ENCODE measurements around the gene SHISAL1.

SHISAL1 gene

DNA sequence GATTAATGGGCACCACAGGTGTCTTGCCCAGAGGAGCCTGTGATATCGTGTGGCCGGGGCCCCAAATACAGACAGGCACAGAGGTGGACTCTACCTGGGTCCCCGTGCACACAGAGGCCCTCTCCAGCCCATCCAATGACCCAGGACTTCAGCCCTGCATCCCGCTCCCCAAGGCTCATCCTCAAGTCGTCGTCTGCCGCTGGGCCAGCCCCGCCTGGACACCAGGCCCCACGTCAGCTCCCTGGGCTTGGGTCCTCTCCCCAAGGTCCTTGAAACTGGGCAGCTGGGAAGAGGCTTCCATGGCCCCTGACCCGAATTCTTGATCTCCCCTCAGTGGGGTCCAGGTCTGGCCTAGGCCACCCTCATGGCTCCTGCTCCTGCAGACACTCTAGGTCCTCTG is 20.2 kb downstream of the SHISAL1 start:
- TF ChIP-seq, protein P1, sequence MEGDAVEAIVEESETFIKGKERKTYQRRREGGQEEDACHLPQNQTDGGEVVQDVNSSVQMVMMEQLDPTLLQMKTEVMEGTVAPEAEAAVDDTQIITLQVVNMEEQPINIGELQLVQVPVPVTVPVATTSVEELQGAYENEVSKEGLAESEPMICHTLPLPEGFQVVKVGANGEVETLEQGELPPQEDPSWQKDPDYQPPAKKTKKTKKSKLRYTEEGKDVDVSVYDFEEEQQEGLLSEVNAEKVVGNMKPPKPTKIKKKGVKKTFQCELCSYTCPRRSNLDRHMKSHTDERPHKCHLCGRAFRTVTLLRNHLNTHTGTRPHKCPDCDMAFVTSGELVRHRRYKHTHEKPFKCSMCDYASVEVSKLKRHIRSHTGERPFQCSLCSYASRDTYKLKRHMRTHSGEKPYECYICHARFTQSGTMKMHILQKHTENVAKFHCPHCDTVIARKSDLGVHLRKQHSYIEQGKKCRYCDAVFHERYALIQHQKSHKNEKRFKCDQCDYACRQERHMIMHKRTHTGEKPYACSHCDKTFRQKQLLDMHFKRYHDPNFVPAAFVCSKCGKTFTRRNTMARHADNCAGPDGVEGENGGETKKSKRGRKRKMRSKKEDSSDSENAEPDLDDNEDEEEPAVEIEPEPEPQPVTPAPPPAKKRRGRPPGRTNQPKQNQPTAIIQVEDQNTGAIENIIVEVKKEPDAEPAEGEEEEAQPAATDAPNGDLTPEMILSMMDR (IDR thresholded peaks at IDR 0.05; ENCODE audit: control insufficient read depth, extremely low read depth, insufficient read depth), result no peak
- no peak overlapping the region for H3K4me3 ChIP-seq (ENCODE audit: low read depth, low read length)
- no peak for DNase-seq (ENCODE audit: low read depth)

DNA sequence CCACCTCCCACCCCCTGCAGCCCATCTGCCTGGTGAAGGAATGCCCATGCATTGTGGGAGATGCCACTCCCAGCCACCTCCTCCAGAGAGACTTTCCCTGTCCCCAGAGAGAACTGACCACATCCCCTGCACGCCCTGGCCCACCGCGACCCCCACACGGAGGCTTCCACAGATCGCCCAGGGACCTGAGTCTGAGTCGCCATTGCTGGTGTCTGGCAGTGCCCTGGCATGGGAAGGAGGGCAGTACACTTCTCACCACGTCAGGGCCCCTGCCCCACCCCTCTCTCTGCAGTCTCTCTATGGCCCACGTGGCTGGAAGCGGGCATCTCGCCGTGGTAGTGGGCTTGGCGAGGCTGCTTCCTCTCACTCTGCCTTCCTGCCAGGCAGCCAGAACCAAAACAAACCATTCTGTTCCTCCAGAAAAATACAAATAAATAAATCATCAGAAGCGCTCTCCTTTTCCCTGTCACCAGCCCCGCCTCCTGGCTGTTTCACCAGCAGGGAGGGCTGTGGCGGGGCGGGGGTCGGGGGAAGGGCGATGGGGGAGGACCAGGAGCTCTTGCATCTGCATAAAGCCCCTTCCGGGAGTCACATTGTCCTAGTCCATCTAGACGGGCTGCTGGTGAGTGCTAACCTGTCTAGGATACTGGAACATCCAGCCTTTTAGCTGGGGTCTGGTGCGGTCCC is 20.9 kb downstream of the SHISAL1 start:
- no peak for DNase-seq (ENCODE audit: low read depth)
- TF ChIP-seq, protein P1 (IDR thresholded peaks at IDR 0.05; ENCODE audit: control insufficient read depth, extremely low read depth, insufficient read depth), result no peak
- H3K4me3 ChIP-seq (ENCODE audit: low read depth, low read length), result no peak overlapping the region

DNA sequence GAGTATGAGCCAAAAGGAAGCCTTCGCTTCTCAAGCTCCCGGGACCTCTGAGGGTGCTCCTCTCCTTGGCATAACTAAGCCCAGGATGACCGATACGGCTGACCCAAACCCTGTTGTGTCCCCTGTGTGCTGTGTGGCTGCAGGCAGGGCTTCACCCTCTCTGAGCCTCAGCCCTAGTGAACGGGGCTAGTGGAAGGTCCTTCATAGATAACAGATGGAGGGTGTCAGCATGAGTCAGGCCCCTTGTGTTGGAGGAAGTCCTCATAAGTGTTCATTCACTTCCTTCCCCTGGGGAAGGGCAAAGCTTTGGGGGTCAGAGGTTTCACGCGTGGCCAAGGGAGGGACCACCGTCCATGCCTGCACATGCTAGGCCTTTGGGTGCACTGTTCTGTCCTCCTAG is 21.5 kb downstream of the SHISAL1 start:
- no peak for DNase-seq (ENCODE audit: low read depth)
- H3K4me3 ChIP-seq (ENCODE audit: low read depth, low read length), result no peak overlapping the region
- TF ChIP-seq, protein P1 (IDR thresholded peaks at IDR 0.05; ENCODE audit: control insufficient read depth, extremely low read depth, insufficient read depth), result no peak

DNA sequence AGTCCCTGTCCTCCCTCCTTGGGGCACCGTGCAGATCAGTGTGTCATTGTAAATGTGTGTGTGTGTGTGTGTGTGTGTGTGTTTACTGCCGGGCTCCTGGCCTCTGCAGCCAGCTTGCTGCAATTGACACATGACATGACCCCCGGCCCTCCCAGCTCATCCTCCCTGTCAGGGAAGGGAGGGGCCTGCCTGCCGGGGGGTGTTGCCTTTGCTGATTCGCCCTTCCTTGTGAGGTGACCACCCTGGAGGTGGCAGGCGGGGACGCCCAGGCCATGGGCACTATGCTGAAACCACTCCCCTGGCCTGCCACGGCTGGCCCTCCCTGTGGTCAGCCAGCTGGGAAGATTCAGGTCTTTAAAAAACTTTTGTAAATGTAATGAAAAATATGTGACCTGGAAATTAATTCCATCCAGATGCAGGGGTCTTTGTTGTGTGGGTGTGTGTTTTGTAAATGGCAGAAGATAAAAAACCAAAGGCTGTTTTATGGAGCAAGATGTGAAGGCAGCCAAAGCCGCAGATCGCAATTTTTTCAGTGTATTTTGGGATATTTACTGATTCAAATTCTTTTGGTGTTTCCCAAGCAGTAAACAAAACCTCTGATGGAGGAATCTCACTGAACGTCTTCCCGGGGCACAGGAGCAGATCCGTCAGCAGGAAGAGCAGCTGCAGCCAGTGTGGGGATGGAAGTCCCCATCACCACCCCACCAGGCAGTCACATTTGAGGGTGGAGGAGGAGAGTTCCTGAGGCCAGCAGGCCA is 23.2 kb downstream of the SHISAL1 start:
- DNase-seq (ENCODE audit: low read depth), result no peak
- TF ChIP-seq, protein P1 (IDR thresholded peaks at IDR 0.05; ENCODE audit: control insufficient read depth, extremely low read depth, insufficient read depth), result no peak
- no peak overlapping the region for H3K4me3 ChIP-seq (ENCODE audit: low read depth, low read length)

DNA sequence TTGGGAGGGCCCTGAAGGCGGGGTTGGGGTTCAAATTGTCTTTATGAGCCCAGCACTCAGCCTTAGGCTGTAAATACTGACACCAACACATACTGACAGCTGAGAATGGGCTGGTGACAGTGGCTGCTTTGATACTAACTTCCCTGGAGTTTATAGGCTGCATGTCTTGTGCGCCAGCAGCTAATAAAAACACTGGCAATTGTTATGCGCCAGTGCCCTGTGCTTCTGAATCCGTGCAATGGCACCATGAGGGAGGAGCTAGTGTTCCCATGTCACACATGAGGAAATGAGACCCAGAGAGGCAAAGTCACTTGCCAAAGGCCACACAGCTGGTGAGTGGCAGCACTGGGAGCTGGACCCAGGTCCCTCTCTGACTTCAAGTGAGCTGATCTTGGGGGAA is 23.8 kb downstream of the SHISAL1 start:
- peak; percentile 36 for DNase-seq (ENCODE audit: low read depth)
- H3K4me3 ChIP-seq (ENCODE audit: low read depth, low read length), result no peak overlapping the region
- TF ChIP-seq, protein P1 (IDR thresholded peaks at IDR 0.05; ENCODE audit: control insufficient read depth, extremely low read depth, insufficient read depth), result no peak

DNA sequence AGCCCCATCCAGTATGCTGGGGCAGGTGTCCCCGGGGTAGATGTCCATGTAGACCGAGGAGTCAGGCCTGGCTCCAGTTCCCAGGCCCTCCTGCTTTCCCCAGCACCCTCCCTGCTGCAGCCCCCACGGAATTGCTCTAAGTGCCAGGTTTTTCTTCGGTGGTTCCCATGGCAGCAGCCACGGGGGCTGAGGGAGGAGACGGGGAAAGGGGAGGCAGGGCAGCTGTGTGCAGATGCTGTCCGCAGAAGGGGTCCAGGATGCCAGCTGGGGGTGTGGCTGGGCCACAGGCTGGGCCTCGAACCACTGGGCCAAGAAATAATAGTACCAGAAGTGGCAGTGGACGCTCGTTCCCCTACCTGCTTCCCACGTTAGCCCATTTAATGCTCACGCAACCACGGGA is 25.0 kb downstream of the SHISAL1 start:
- TF ChIP-seq, protein P1 (IDR thresholded peaks at IDR 0.05; ENCODE audit: control insufficient read depth, extremely low read depth, insufficient read depth), result no peak
- no peak for DNase-seq (ENCODE audit: low read depth)
- H3K4me3 ChIP-seq (ENCODE audit: low read depth, low read length), result no peak overlapping the region
